ENCODE data around the gene TLR9. TPM values are rescaled to one million over a fixed set of nuclear protein-coding genes. Genes with fewer than 3 reads are reported as not detected.
"Not testable (repeated sequence)": the region's sequence is repeated elsewhere in the genome, so short reads cannot be mapped to it uniquely, and the experiment has no call there.

TLR9 gene
- total RNA-seq: not detected

- DNase-seq: no peak
These were observed at the start of gene TLR9 for GRCh38 chr3:52225452-52226228. TSS of gene TLR9 (minus strand) at chr3:52225645. CDS start at chr3:52225529, 116 bp downstream.

- DNase-seq: not testable (repeated sequence)
These were observed 49.3 kb upstream of the TLR9 start for GRCh38 chr3:52274781-52275180.

- DNase-seq: no peak
These were observed 47.4 kb upstream of the TLR9 start for GRCh38 chr3:52272831-52273230.

GRCh38 chr3:52272172-52272571, 46.7 kb upstream of the TLR9 start:
- DNase-seq: not testable (repeated sequence)

- no peak for DNase-seq
These were observed 44.9 kb upstream of the TLR9 start for GRCh38 chr3:52270252-52270754.

GRCh38 chr3:52269776-52270175, 44.3 kb upstream of the TLR9 start:
- DNase-seq: no peak

GRCh38 chr3:52268036-52268435, 42.6 kb upstream of the TLR9 start:
- no peak for DNase-seq

GRCh38 chr3:52265387-52265786, 39.9 kb upstream of the TLR9 start:
- DNase-seq: no peak

GRCh38 chr3:52262447-52262846, 37.0 kb upstream of the TLR9 start:
- no peak for DNase-seq

- DNase-seq: no peak
These were observed 34.0 kb upstream of the TLR9 start for GRCh38 chr3:52259448-52259847.

GRCh38 chr3:52259035-52259434, 33.6 kb upstream of the TLR9 start:
- DNase-seq: no peak

- no peak for DNase-seq
These were observed 32.5 kb upstream of the TLR9 start for GRCh38 chr3:52257911-52258310.

GRCh38 chr3:52256622-52257021, 31.2 kb upstream of the TLR9 start:
- DNase-seq: no peak

- DNase-seq: no peak
These were observed 30.7 kb upstream of the TLR9 start for GRCh38 chr3:52256159-52256558.

- DNase-seq: no peak
These were observed 29.2 kb upstream of the TLR9 start for GRCh38 chr3:52254608-52255007.

- DNase-seq: peak; percentile 30
These were observed 28.2 kb upstream of the TLR9 start for GRCh38 chr3:52253314-52254304.

GRCh38 chr3:52250122-52250521, 24.7 kb upstream of the TLR9 start:
- DNase-seq: no peak

- no peak for DNase-seq
These were observed 24.2 kb upstream of the TLR9 start for GRCh38 chr3:52249683-52250082.

GRCh38 chr3:52248816-52249547, 23.5 kb upstream of the TLR9 start:
- DNase-seq: no peak

- DNase-seq: no peak
These were observed 22.7 kb upstream of the TLR9 start for GRCh38 chr3:52248165-52248541.

GRCh38 chr3:52247409-52248164, 22.1 kb upstream of the TLR9 start:
- DNase-seq: no peak
